Adrenal gland (tissue), 12 donors: ENCODE data around the gene HES7. TPM values are rescaled to one million over a fixed set of nuclear protein-coding genes. Genes with fewer than 3 reads are reported as not detected.
A peak's percentile ranks its signal among the peaks of the same experiment; 100 is the strongest.

Source experiments
- DNase-seq, 7 donors: peaks; one replicate each; pipeline ENCODE4 v3.0.0-alpha.2; 2019 to 2020
- H3K27ac ChIP-seq, 5 donors: fragments of 200-600 bp; sonication (generic) in 4 of 5; 1 replicate in 3 of 5; 2 replicates in 2 of 5; pipeline versions ENCODE4 v1.5.1 to v1.8.0; 2016 to 2020; ENCODE audit warnings: mild to moderate bottlenecking in 1 of 5
- H3K27me3 ChIP-seq: fragments of 200-600 bp; 2 replicates; pipeline ENCODE4 v1.8.0; 2021
- H3K36me3 ChIP-seq, 2 donors: fragments of 200-600 bp; replicated peaks in 1 of 2; 1 replicate in 1 of 2; 2 replicates in 1 of 2; pipeline versions ENCODE4 v1.5.1 to v1.8.0; 2018 to 2022
- H3K4me1 ChIP-seq, 2 donors: fragments of 200-600 bp; replicated peaks in 1 of 2; 1 replicate in 1 of 2; 2 replicates in 1 of 2; pipeline versions ENCODE4 v1.5.1 to v1.8.0; 2018 to 2021
- H3K4me3 ChIP-seq, 4 donors: fragments of 200-600 bp; sonication (generic) in 3 of 4; one replicate each; pipeline ENCODE4 v1.5.1; 2016 to 2018
- H3K9me3 ChIP-seq, 3 donors: fragments of 200-600 bp; sonication (generic) in 1 of 3; replicated peaks in 1 of 3; 1 replicate in 2 of 3; 2 replicates in 1 of 3; pipeline versions ENCODE4 v1.5.1 to v1.8.0; 2016 to 2021
- POLR2A ChIP-seq, 2 donors: fragments of 450-650 bp; IDR thresholded peaks; one replicate each; pipeline ENCODE4 v1.6.1; 2017; ENCODE audit warnings: antibody characterized with exemption in 2 of 2, mild to moderate bottlenecking in 2 of 2, moderate library complexity in 1 of 2
- WGBS, 4 donors: extraction: QIAGEN DNeasy Blood & Tissue Kit in 2 of 4; methylation state at CpG; one replicate each; pipeline versions ENCODE4 v1.1.5 to v1.1.7; 2013 to 2017; 5-methylcytosine and 5-hydroxymethylcytosine counted together
- intact Hi-C, 2 donors: fragments of 100-400 bp; cut with DNase I; formaldehyde crosslinking; loops; one replicate each; pipeline versions ENCODE4 v1.14.1 to v1.15.0; 2022 to 2023
- polyA plus RNA-seq, 3 donors: library from polyadenylated mRNA; stranded (reverse); fragments of 200-250 nt in 2 of 3; fragments of 350-450 nt in 1 of 3; fragmentation: Illumina TruSeq in 1 of 3; extraction: RNeasy Lipid Tissue Mini Kit (QIAGEN cat#74804) in 1 of 3; gene quantifications; one replicate each; pipeline ENCODE4 v1.2.3, GENCODE V29; 2013 to 2014
- total RNA-seq, 9 donors: library from RNA; depleted of rRNA in 4 of 9; stranded (reverse); fragments of >200 nt in 4 of 9; fragments of 120-200 nt in 1 of 9; fragmentation: NEBNext Ultra II Directional in 1 of 9; extraction: Animal tissue kit (Norgen Biotek cat#: 25700) in 1 of 9; gene quantifications; one replicate each; pipeline versions ENCODE4 v1.1.0 to v1.2.4, GENCODE V29; 2013 to 2023
- TF ChIP-seq, protein P1 (sequence below), 6 experiments: fragments of 450-650 bp in 4 of 6; fragments of 200-600 bp in 2 of 6; sonication (generic) in 1 of 6; IDR thresholded peaks; 1 replicate in 5 of 6; 2 replicates in 1 of 6; pipeline versions ENCODE4 v1.5.1 to v1.8.0; 2016 to 2021; ENCODE audit warnings: antibody characterized with exemption in 6 of 6, mild to moderate bottlenecking in 2 of 6, moderate library complexity in 1 of 6
- donor health status: healthy with polysubstance abuse.
- donor health status: Bipolar disorder and iron deficiency.
- donor health status: DM: yes; HTN: yes; CAD: no.
- donor health status: DM: no; HTN: no; CAD: no.
- donor health status: DM: no; HTN: no; CAD: no.
- donor health status: DM: yes; HTN: yes; CAD: no.

The HES7 gene
- total and polyA plus RNA-seq, 12 donors: 0.06 to 1.0 (median 0.32) TPM; not detected in 7

DNA sequence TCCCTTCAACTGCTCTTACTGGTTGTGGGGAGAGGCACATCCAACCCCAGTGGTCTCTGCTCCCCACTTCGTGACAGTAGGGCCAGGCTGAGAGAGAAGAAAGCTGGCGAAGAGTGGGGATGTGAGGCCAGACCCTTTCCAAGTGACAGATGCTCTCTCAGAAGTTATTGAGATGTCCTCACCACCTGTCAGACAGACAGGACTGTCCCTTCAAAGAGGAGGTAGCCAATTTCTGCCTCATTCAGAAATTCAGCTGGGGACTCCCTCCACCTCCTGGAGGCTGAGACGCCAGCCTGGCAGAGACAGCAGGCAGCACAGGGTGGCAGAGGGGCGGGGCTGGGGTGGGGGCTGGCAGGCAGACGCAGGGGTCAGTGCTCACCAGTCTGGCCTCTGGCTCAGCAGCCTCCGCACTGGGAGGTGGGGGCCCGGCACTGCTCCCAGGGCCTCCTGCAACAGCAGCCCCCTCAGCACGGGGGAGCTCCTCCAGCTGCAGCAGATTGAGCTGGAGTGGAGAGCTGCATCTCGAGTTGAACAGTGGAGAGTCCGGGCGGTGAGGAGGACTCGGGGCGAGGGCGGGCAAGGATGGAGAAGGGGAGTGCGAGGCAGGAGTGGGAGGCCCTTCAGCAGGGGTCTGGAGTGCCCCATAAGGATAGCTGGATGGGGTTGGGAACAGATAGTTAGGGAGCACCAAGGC, 19.1 kb upstream of the HES7 start:
- 76 to 86% (median 81%) methylated on average over 10 to 15 of the region's 15 CpGs for WGBS, 4 donors
- peak in 2 of 7 donors; percentile 26 to 55 for DNase-seq
- no peaks in the 10 kb centered on the region for H3K9me3 ChIP-seq
- TF ChIP-seq POLR2A (IDR thresholded peaks at IDR 0.05): no peak
- TF ChIP-seq, protein P1, sequence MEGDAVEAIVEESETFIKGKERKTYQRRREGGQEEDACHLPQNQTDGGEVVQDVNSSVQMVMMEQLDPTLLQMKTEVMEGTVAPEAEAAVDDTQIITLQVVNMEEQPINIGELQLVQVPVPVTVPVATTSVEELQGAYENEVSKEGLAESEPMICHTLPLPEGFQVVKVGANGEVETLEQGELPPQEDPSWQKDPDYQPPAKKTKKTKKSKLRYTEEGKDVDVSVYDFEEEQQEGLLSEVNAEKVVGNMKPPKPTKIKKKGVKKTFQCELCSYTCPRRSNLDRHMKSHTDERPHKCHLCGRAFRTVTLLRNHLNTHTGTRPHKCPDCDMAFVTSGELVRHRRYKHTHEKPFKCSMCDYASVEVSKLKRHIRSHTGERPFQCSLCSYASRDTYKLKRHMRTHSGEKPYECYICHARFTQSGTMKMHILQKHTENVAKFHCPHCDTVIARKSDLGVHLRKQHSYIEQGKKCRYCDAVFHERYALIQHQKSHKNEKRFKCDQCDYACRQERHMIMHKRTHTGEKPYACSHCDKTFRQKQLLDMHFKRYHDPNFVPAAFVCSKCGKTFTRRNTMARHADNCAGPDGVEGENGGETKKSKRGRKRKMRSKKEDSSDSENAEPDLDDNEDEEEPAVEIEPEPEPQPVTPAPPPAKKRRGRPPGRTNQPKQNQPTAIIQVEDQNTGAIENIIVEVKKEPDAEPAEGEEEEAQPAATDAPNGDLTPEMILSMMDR (IDR thresholded peaks at IDR 0.05): no peak
- H3K4me3 ChIP-seq: no peak overlapping the region
- H3K27me3 ChIP-seq: no peaks in the 10 kb centered on the region
- H3K4me1 ChIP-seq: peaks cover 0 to 29% of the 10 kb centered on the region in 2 donors
- intact Hi-C loops: no loop called here
- peaks cover 0 to 88% of the 10 kb centered on the region in 2 donors for H3K36me3 ChIP-seq
- H3K27ac ChIP-seq: peak overlapping the region in 3 of 5 donors; percentile 4 to 34 (median 31)

DNA sequence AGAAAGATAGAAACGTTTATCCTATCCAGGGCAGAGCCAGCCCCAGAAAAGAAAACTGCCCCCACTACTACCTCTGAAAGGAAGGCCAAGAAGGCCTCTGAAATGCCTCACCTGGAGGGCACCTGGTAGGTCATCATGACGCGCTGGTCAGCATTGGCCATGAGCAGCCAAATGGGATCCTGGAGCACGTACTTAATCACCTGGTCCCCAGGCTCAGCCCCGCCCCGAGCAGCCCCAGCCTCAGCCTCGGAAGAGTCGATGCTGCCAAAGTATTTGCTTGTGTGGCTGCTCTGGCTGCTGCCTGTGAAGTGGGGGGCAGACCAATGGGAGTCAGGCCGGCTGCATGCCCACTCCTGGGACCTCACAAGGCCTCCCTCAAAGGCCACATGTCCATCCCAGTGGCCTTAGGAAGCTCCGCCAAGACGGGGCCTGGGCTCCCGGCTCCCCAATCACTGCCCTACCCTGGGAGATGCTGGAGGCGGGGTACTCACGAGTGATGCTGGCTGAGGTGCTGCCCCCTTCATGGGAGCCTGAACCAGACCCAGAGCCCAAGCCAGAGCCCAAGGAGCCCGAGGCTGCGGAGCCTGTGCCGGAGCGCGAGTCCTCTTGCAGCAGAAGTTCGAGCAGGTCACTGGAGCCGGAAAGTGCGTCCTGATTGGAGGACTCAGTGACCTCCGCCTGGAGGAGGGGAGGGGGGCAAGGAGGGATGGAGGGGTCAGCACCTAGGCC, 18.4 kb upstream of the HES7 start:
- DNase-seq: peak in 4 of 7 donors; percentile 34 to 55 (median 38)
- 72 to 86% (median 76%) methylated on average over 7 to 23 of the region's 23 CpGs for WGBS, 4 donors
- TF ChIP-seq POLR2A (IDR thresholded peaks at IDR 0.05): no peak
- TF ChIP-seq, protein P1 (IDR thresholded peaks at IDR 0.05): no peak
- Histone ChIP-seq H3K27ac (peak overlapping the region in 2 of 5 donors; percentile 4 to 90), H3K36me3 (peaks cover 0 to 81% of the 10 kb centered on the region in 2 donors), H3K27me3 (no peaks in the 10 kb centered on the region), H3K9me3 (no peaks in the 10 kb centered on the region), H3K4me1 (peaks cover 0 to 24% of the 10 kb centered on the region in 2 donors), H3K4me3 (no peak overlapping the region)
- intact Hi-C loops: no loop called here

DNA sequence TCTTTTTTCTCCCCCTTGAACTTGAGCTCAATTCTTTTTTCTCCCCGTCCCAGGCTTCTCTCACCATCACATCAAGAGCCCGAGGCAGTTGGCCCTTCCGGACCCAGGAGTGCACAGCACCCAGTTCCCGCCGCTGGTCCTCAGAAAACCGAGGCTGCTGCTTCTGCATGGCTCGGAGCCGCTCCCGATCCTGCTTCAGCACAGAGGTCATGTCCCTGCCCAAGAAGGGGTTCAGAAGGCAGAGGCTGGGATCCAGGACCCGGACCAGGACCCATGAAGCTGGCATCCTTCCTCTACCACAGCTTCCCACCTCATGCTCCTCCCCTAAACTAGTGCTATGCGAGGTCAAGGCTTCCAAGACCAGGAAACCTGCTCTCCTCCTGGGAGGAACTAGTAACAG, 17.8 kb upstream of the HES7 start:
- Histone ChIP-seq H3K27ac (peak overlapping the region in 1 of 5 donors; percentile 90), H3K4me1 (peaks cover 0 to 18% of the 10 kb centered on the region in 2 donors), H3K27me3 (no peaks in the 10 kb centered on the region), H3K4me3 (no peak overlapping the region), H3K36me3 (peaks cover 0 to 75% of the 10 kb centered on the region in 2 donors), H3K9me3 (no peaks in the 10 kb centered on the region)
- intact Hi-C loops: no loop called here
- DNase-seq: peak in 3 of 7 donors; percentile 29 to 37 (median 31)
- WGBS, 4 donors: 84 to 88% (median 87%) methylated on average over 10 to 11 of the region's 11 CpGs
- TF ChIP-seq, protein P1 (IDR thresholded peaks at IDR 0.05): no peak
- TF ChIP-seq POLR2A (IDR thresholded peaks at IDR 0.05): no peak

DNA sequence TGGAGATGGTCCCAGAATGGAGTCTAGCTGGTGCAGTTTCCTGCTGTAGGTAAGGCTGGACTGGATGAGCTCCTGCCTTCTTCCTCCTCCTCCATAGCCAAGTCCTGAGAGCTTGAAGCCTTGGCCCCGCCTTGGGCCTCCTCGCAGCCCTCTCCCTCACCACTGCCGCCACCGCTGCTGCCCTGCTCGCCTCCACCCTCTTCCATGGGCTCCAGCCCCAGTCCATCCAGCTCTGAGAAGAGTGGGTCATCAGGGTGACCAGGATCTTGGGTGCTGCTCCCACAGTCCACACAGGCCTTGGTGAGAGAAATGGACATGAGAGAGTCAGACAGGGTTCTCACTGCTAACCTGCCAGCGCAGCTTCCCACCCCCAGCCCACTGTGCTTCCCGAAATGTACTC, 17.1 kb upstream of the HES7 start:
- Histone ChIP-seq H3K4me3 (no peak overlapping the region), H3K27me3 (no peaks in the 10 kb centered on the region), H3K9me3 (no peaks in the 10 kb centered on the region), H3K36me3 (peaks cover 0 to 68% of the 10 kb centered on the region in 2 donors), H3K27ac (peak overlapping the region in 2 of 5 donors; percentile 40 to 90), H3K4me1 (peaks cover 0 to 14% of the 10 kb centered on the region in 2 donors)
- 87 to 95% (median 94%) methylated on average over 5 to 7 of the region's 7 CpGs for WGBS, 4 donors
- peak in 3 of 7 donors; percentile 33 to 59 (median 49) for DNase-seq
- intact Hi-C loops: no loop called here
- no peak for TF ChIP-seq POLR2A (IDR thresholded peaks at IDR 0.05)
- TF ChIP-seq, protein P1 (IDR thresholded peaks at IDR 0.05): no peak
